GM23248 (cell line): Measurements from ENCODE around the gene FSTL4. TPM values are rescaled to one million over a fixed set of nuclear protein-coding genes. Genes with fewer than 3 reads are reported as not detected.

Experiments used
- DNase-seq: peaks from one replicate; pipeline ENCODE4 v3.0.0-alpha.2; 2015
- H2AFZ ChIP-seq: fragments of 200-600 bp; sonication (generic); 2 replicates; pipeline ENCODE4 v1.6.1; 2016; ENCODE audit warnings: antibody characterized with exemption
- H3F3A ChIP-seq: fragments of 200-600 bp; sonication (generic); 2 replicates; pipeline ENCODE4 v1.6.1; 2016; ENCODE audit warnings: mild to moderate bottlenecking, antibody characterized with exemption, mixed run types; ENCODE audit not compliant: insufficient read depth
- H3K27ac ChIP-seq: fragments of 200-600 bp; sonication (generic); 2 replicates; pipeline ENCODE4 v1.5.1; 2016; ENCODE audit warnings: mild to moderate bottlenecking
- H3K27me3 ChIP-seq: fragments of 200-600 bp; sonication (generic); replicated peaks from 2 replicates; pipeline ENCODE4 v1.6.1; 2016; ENCODE audit warnings: mild to moderate bottlenecking; ENCODE audit not compliant: insufficient read depth
- H3K36me3 ChIP-seq: fragments of 200-600 bp; sonication (generic); 2 replicates; pipeline ENCODE4 v1.6.1; 2016; ENCODE audit warnings: low read depth, mild to moderate bottlenecking
- H3K4me1 ChIP-seq: fragments of 200-600 bp; sonication (generic); 2 replicates; pipeline ENCODE4 v1.6.1; 2016; ENCODE audit warnings: mild to moderate bottlenecking; ENCODE audit not compliant: insufficient read depth
- H3K4me2 ChIP-seq: fragments of 200-600 bp; sonication (generic); one replicate; pipeline ENCODE4 v1.6.1; 2016; ENCODE audit warnings: mild to moderate bottlenecking; ENCODE audit not compliant: unreplicated experiment
- H3K4me3 ChIP-seq: fragments of 200-600 bp; sonication (generic); 2 replicates; pipeline ENCODE4 v1.5.1; 2016; ENCODE audit warnings: mild to moderate bottlenecking
- H3K79me2 ChIP-seq: fragments of 200-600 bp; sonication (generic); 2 replicates; pipeline ENCODE4 v1.6.1; 2016; ENCODE audit warnings: mild to moderate bottlenecking; ENCODE audit not compliant: insufficient read depth
- H3K9ac ChIP-seq: fragments of 200-600 bp; sonication (generic); 2 replicates; pipeline ENCODE4 v1.6.1; 2016; ENCODE audit warnings: mild to moderate bottlenecking
- H3K9me2 ChIP-seq: fragments of 200-600 bp; sonication (generic); 2 replicates; pipeline ENCODE4 v1.6.1; 2016; ENCODE audit warnings: mixed run types, mild to moderate bottlenecking, moderate library complexity; ENCODE audit not compliant: insufficient read depth
- H3K9me3 ChIP-seq: fragments of 200-600 bp; sonication (generic); one replicate; pipeline ENCODE4 v1.6.1; 2017; ENCODE audit warnings: low read depth
- H4K20me1 ChIP-seq: fragments of 200-600 bp; sonication (generic); 2 replicates; pipeline ENCODE4 v1.6.0; 2016; ENCODE audit not compliant: insufficient read depth
- EZH2 ChIP-seq: fragments of 200-600 bp; sonication (generic); IDR thresholded peaks from 2 replicates; pipeline ENCODE4 v1.6.1; 2018; ENCODE audit warnings: antibody characterized with exemption, mild to moderate bottlenecking; ENCODE audit not compliant: insufficient read depth, poor library complexity, severe bottlenecking
- EZH2phosphoT487 ChIP-seq: fragments of 200-600 bp; sonication (generic); IDR thresholded peaks from 2 replicates; pipeline ENCODE4 v1.6.1; 2018; ENCODE audit warnings: antibody characterized with exemption, moderate library complexity, mild to moderate bottlenecking, low read depth; ENCODE audit not compliant: insufficient read depth
- WGBS, 2 experiments: methylation state at CpG; one replicate each; pipeline ENCODE4 v1.1.6; 2015 to 2017; ENCODE audit warnings: low lambda C conversion rate in 2 of 2, low coverage in 1 of 2; ENCODE audit errors: missing lambda C conversion rate in 2 of 2; 5-methylcytosine and 5-hydroxymethylcytosine counted together
- in situ Hi-C: fragments of 300-500 bp; cut with MboI; formaldehyde crosslinking; loops from 2 replicates; pipeline ENCODE4 v1.15.0; 2020
- polyA plus RNA-seq: library from polyadenylated mRNA; unstranded; fragments of >200 nt; fragmentation: Nextera tagmentation; extraction: Ambion mirVana; gene quantifications from 2 replicates; pipeline ENCODE4 v1.2.1, GENCODE V29; 2016
- total RNA-seq: library from RNA; depleted of rRNA; stranded (reverse); fragments of >200 nt; shearing (Covaris generic); gene quantifications from 2 replicates; pipeline ENCODE4 v1.2.3, GENCODE V29; 2014

FSTL4 gene
- total and polyA plus RNA-seq, 2 experiments from 2014 or later, result not detected

GRCh38 chr5:133267601-133268000, 344.7 kb downstream of the FSTL4 start:
- H3K27ac ChIP-seq, result no peak overlapping the region
- H3K4me1 ChIP-seq, result no peaks in the 10 kb centered on the region
- no peak overlapping the region for H3K4me2 ChIP-seq
- 56 to 90% methylated on average over 1 of the region's 1 CpG for WGBS, 2 experiments
- in situ Hi-C loops, result no loop called here
- no peak for TF ChIP-seq EZH2
- TF ChIP-seq EZH2phosphoT487, result no peak
- H3K27me3 ChIP-seq, result no peaks in the 10 kb centered on the region; the same call in 1 of the 2 replicates
- no peak overlapping the region for H3K4me3 ChIP-seq
- H2AFZ ChIP-seq, result no peak overlapping the region
- H3K36me3 ChIP-seq, result no peaks in the 10 kb centered on the region
- no peaks in the 10 kb centered on the region for H3K9me3 ChIP-seq
- DNase-seq, result no peak
- no peaks in the 10 kb centered on the region for H3F3A ChIP-seq
- no peaks in the 10 kb centered on the region for H4K20me1 ChIP-seq
- H3K9me2 ChIP-seq, result no peaks in the 10 kb centered on the region
- no peaks in the 10 kb centered on the region for H3K79me2 ChIP-seq
- H3K9ac ChIP-seq, result no peak overlapping the region

GRCh38 chr5:133266966-133267365, 345.4 kb downstream of the FSTL4 start:
- H2AFZ ChIP-seq, result no peak overlapping the region
- no peaks in the 10 kb centered on the region for H3K79me2 ChIP-seq
- no peaks in the 10 kb centered on the region for H3K36me3 ChIP-seq
- no peak overlapping the region for H3K4me2 ChIP-seq
- TF ChIP-seq EZH2 (no peak), EZH2phosphoT487 (no peak)
- no peak overlapping the region for H3K27ac ChIP-seq
- H3K9me2 ChIP-seq, result no peaks in the 10 kb centered on the region
- in situ Hi-C loops, result no loop called here
- H3K9ac ChIP-seq, result no peak overlapping the region
- H3F3A ChIP-seq, result no peaks in the 10 kb centered on the region
- 37 to 52% methylated on average over 4 of the region's 4 CpGs for WGBS, 2 experiments
- no peaks in the 10 kb centered on the region for H3K9me3 ChIP-seq
- no peaks in the 10 kb centered on the region for H3K4me1 ChIP-seq
- DNase-seq, result no peak
- H4K20me1 ChIP-seq, result no peaks in the 10 kb centered on the region
- no peaks in the 10 kb centered on the region; the same call in 1 of the 2 replicates for H3K27me3 ChIP-seq
- H3K4me3 ChIP-seq, result no peak overlapping the region

- no peaks in the 10 kb centered on the region for H3K9me2 ChIP-seq
- 51 to 59% methylated on average over 2 of the region's 2 CpGs for WGBS, 2 experiments
- no peak overlapping the region for H3K4me2 ChIP-seq
- no peaks in the 10 kb centered on the region for H3K9me3 ChIP-seq
- H3K79me2 ChIP-seq, result no peaks in the 10 kb centered on the region
- no peaks in the 10 kb centered on the region; the same call in 1 of the 2 replicates for H3K27me3 ChIP-seq
- H3K27ac ChIP-seq, result no peak overlapping the region
- no peak for DNase-seq
- H3K4me3 ChIP-seq, result no peak overlapping the region
- no peak overlapping the region for H2AFZ ChIP-seq
- H3K4me1 ChIP-seq, result no peaks in the 10 kb centered on the region
- H3F3A ChIP-seq, result no peaks in the 10 kb centered on the region
- TF ChIP-seq EZH2, result no peak
- no peak for TF ChIP-seq EZH2phosphoT487
- H3K36me3 ChIP-seq, result no peaks in the 10 kb centered on the region
- in situ Hi-C loops, result no loop called here
- no peak overlapping the region for H3K9ac ChIP-seq
- H4K20me1 ChIP-seq, result no peaks in the 10 kb centered on the region
Observed at GRCh38 chr5:133266527-133266878, 345.8 kb downstream of the FSTL4 start.

GRCh38 chr5:133265720-133266526, 346.4 kb downstream of the FSTL4 start:
- no peak for DNase-seq

More at GRCh38 chr5:133265720-133266526, 346.4 kb downstream of the FSTL4 start:
- Histone ChIP-seq H3K27ac (no peak overlapping the region), H3K9ac (no peak overlapping the region), H3K4me3 (no peak overlapping the region), H3K9me3 (no peaks in the 10 kb centered on the region), H3K27me3 (peaks cover under 1% of the 10 kb centered on the region; the same call in 1 of the 2 replicates), H3K9me2 (no peaks in the 10 kb centered on the region), H3K79me2 (no peaks in the 10 kb centered on the region), H3K36me3 (no peaks in the 10 kb centered on the region), H3K4me2 (no peak overlapping the region), H3F3A (no peaks in the 10 kb centered on the region), H4K20me1 (no peaks in the 10 kb centered on the region), H3K4me1 (no peaks in the 10 kb centered on the region), H2AFZ (no peak overlapping the region)
- in situ Hi-C loops, result no loop called here
- TF ChIP-seq EZH2 (no peak), EZH2phosphoT487 (no peak)
- WGBS, 2 experiments, result 61 to 65% methylated on average over 18 of the region's 18 CpGs
